Natural killer cell (primary cell): ENCODE measurements around the gene DLL4. TPM values are rescaled to one million over a fixed set of nuclear protein-coding genes. Genes with fewer than 3 reads are reported as not detected.

Source experiments
- total RNA-seq, 4 donors: library from RNA; stranded (reverse); fragments of 120-200 nt in 1 of 4; gene quantifications; one replicate each; pipeline versions ENCODE4 v1.2.3 to v1.2.4, GENCODE V29; 2013 to 2022

DLL4 gene
- total RNA-seq, 3 donors from 2014 or later (not counting 1 experiment from before 2014, with no cell fraction given): 0.10 to 0.16 TPM; not detected in 1

Other genes with a start within 250 kb of the DLL4 start
- gene RAD51, start 234.2 kb upstream of the DLL4 start, total RNA-seq: 1 to 10 TPM; 1.2 to 5.0 (median 4.0) TPM
- gene RMDN3, start 174.1 kb upstream of the DLL4 start, total RNA-seq: 10 to 100 TPM; 52.8 to 82.3 (median 72.0) TPM
- gene GCHFR, start 165.3 kb upstream of the DLL4 start, total RNA-seq: 10 to 100 TPM; 17.5 to 25.9 (median 25.9) TPM
- gene C15orf62, start 159.4 kb upstream of the DLL4 start, total RNA-seq: 1 to 10 TPM in 1 of 3 donors, under 1 TPM in 2; 0.64 to 1.4 (median 0.80) TPM
- 10 to 100 TPM; 16.4 to 19.7 (median 18.5) TPM for gene ZFYVE19, start 122.3 kb upstream of the DLL4 start, total RNA-seq
- gene DNAJC17, start 121.9 kb upstream of the DLL4 start, total RNA-seq: 10 to 100 TPM; 36.2 to 64.9 (median 50.0) TPM
- not detected for gene PPP1R14D, start 100.6 kb upstream of the DLL4 start, total RNA-seq
- 1 to 10 TPM in 2 of 3 donors, under 1 TPM in 1; 0.41 to 3.1 (median 1.7) TPM for gene SPINT1, start 85.3 kb upstream of the DLL4 start, total RNA-seq
- not detected for gene RHOV, start 55.1 kb upstream of the DLL4 start, total RNA-seq
- 10 to 100 TPM; 30.8 to 35.6 (median 34.1) TPM for gene VPS18, start 34.9 kb upstream of the DLL4 start, total RNA-seq
- gene CHAC1, start 24.1 kb downstream of the DLL4 start, total RNA-seq: 1 to 10 TPM in 2 of 3 donors, not detected in 1; 1.1 to 1.7 TPM
- 10 to 100 TPM; 36.4 to 45.7 (median 43.9) TPM for gene INO80, start 186.9 kb downstream of the DLL4 start, total RNA-seq